Esophagus mucosa (tissue), 1 donor: Measurements from ENCODE around the gene TNC. TPM values are rescaled to one million over a fixed set of nuclear protein-coding genes. Genes with fewer than 3 reads are reported as not detected.
"Not testable (repeated sequence)": the region's sequence is repeated elsewhere in the genome, so short reads cannot be mapped to it uniquely, and the experiment has no call there.

Experiments used
- ATAC-seq: fragments of 200-7000 bp; cut with Tn5 transposase; one replicate; pipeline ENCODE4 v1.9.1; 2020
- total RNA-seq: library from RNA; stranded (reverse); gene quantifications from one replicate; pipeline ENCODE4 v1.2.4, GENCODE V29; 2023
- donor health status: DM: yes; HTN: yes; CAD: no.

Gene TNC
- total RNA-seq, 1 donor from 2014 or later: 56.6 TPM

DNA sequence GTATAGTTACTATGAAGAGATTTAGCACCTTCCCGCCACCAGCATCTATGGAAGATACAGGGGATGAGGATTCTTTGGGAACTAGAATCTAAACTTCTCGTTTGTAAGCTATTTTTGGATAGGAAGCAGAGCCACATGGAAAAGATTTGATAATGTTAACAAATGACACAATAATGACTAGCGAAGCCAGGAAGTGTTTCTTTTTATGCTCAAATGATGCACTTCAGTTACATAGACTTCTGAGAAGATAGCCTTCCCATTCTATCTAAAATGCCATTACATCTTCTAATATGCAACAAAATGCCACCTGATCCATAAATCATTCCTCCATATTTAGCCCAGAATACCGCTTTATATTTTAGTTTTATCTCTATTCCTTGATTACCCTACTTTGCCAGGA is 17.0 kb upstream of the TNC start:
- no peak for ATAC-seq

DNA sequence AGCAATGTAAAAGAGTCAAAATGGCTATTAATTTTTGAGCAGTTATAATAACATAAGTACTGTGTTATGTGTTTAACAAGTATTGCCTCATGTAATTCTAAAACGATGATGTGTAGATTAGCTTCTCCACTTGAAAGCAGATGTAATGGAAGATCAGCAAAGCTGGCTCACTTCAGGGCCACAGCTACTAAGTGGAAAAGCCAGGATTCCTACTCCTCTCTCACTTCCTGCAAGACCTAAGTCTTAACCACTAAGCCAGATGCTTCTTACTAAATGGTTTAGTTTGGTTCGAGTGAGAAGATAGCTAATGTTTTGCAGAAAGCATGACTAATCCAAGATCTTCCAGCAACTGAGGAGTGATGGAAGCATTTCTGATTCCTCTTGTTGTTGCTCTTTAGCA is 15.7 kb upstream of the TNC start:
- no peak for ATAC-seq

DNA sequence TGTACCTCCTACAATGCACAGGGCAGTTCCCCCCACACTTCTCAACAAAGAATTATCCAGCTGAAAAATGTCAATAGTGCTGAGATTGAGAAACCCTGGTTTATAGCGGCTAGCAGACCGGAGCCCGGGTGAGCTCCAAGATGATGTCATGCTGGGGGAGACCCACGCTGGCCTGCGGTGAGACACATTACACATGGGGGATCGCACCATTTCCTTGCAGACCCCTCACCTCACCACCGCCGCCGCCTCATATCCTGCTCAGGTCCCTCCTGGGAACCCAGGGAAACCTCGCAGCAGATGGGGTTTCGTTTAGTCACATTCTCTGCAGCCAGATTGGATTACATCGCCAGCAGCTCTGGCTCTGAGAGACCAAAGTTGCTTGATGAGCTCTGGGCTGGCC is 14.7 kb upstream of the TNC start:
- ATAC-seq: no peak

DNA sequence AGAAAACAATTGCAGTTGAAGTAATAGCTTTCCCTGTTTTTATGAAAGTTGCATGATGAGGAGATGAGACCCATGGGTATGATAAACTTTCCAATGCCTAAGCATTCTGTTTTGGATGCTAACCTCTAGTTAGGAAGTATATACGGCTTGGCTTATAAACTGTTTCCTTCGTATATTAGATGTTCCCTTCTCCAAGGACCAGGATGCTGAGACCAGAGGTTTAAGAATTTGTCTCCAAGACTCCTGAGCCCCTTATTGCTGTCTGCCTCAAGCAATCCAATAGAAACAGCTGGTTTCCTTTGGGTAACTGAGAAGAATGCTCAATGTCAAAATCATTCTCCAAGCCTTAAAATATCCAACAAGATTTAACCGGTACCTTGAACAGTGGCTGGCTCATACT is 12.2 kb upstream of the TNC start:
- ATAC-seq: no peak

DNA sequence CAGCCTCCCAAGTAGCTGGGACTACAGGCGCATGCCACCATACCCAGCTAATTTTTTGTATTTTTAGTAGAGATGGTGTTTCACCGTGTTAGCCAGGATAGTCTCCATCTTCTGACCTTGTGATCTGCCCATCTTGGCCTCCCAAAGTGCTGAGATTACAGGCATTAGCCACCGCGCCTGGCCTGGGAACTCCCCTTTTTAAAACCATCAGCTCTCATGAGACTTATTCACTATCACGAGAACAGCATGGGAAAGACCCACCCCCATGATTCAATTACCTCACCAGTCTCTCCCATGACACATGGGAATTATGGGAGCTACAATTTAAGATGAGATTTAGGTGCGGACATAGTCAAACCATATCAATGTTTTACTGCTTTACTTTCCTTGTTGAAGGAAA is 10.8 kb upstream of the TNC start:
- ATAC-seq: not testable (repeated sequence)

GRCh38 chr9:115127191-115127817 is 9.3 kb upstream of the TNC start:
- ATAC-seq: peak; percentile 97

GRCh38 chr9:115126404-115126803 is 8.4 kb upstream of the TNC start:
- ATAC-seq: no peak

DNA sequence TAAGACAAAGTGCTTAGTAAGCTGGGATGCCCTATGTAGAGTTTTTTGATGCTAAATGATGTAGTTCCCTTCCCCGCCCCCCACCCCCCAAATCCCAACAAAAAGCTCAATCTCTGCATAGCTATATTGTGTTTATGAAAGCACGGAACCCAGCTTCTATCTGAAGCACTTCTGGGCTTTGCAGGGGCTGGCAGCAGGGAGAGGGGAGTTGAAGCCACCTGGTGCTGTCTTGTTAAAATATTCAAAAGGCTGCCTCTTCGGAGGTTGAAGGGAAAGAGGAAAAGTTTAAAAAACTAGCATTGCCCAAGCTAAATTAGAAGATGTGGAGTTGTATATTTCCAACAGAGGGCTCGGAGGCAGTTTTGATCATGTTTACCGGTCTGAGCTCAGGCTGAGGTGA is 5.0 kb upstream of the TNC start:
- ATAC-seq: no peak

GRCh38 chr9:115121181-115121580 is 3.2 kb upstream of the TNC start:
- ATAC-seq: no peak

- ATAC-seq: peak; percentile 86
These were observed 892 bp upstream of the TNC start for GRCh38 chr9:115118879-115119218.

- ATAC-seq: no peak
These were observed 1.3 kb downstream of the TNC start for GRCh38 chr9:115116421-115117284.

- ATAC-seq: peak; percentile 64
These were observed 2.0 kb downstream of the TNC start for GRCh38 chr9:115115924-115116323.

- no peak for ATAC-seq
These were observed 2.7 kb downstream of the TNC start for GRCh38 chr9:115115117-115115880.

DNA sequence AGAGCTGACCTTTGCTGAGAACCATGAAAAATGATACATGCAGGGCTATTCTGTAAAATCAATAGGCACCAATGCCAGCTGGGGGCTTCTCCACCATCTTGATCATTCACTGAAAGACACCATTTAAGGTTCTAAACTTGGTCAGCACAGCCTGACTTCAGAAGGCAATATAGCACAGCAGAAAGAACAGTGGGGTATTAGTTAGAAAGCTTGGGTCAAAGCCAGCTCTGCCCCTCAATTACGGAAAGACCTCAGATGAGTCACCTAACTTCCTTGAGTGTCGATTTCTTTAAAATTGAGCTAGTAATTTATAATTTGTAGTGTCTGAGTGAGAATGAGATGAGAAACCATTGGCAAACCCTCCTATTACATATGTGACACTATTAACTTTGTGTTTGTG is 3.4 kb downstream of the TNC start:
- ATAC-seq: no peak

DNA sequence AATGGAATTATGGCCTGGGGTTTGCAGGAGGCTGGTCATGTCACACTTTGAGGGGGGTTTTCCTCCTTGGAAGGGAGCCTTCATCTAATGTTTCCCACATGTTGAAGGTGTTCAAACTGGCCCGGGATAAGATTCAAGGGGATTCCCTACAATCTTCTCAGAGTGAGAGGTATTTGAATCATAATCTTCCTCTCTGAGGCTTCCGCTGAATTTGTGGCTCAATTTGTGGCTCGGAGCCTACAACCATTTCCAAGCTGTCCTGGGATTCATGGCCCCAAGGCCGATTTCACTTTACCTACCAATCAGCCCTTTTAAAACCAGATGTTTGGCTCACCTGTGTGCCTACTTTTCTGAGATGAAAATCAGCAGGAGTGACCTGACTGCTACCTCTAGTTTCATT is 3.9 kb downstream of the TNC start:
- ATAC-seq: no peak

GRCh38 chr9:115111874-115112273 is 6.1 kb downstream of the TNC start:
- ATAC-seq: no peak

GRCh38 chr9:115109486-115109885 is 8.5 kb downstream of the TNC start:
- ATAC-seq: no peak

DNA sequence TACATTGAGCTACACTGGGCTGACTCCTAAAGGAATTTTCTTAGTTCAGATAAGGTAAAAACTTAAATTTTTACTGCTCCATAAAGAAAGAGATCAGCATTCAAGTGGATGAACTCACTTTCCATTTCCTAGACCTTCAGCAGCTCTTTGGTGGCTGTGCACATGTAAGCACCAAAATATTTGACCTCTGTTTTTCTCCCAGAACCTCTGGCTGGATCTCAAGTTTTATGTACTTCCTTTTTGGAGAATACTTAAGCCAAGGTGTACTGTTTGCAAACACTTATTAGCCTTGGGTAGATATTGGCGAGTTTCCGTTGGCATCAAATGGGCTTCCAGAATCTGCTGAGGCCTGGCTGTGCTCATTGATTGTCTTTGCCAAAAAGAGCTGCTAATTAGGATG is 10.3 kb downstream of the TNC start:
- no peak for ATAC-seq

DNA sequence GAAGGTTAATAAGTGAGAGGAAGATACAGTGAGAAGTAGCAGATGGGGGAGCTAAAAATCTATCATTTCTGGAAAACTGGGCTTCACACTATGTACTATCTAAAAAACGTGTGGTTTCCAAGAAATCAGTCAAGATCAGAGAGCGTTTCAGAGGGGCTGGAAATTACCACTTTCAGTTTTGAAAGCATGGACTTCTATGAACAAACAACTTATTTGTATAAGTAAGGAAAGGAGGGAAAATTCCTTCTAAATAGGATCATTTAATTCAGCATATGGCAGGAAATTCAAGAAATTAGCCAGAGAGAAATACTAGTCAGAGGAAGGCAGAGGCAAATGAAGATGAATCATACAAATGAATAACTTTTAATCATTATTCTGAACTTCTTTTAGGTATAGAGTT is 11.3 kb downstream of the TNC start:
- no peak for ATAC-seq

DNA sequence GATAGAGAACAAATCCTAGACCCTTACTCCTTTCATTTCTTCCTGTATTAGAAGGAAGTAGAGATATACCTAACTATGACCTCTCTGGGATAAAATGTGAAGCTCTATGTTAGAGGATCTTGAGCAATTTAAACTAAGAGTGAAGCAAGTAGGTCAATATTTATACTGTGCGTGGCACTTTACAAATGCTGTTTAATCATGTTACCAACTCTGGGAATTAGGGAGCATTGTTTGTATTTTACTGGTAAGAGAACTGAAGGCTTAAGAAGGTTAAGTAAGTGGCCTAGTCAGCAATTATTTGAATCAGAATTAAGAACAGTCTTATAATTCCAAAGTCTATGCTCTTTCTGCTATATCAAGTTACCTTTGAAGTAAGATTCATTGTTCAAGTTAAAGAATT is 12.0 kb downstream of the TNC start:
- ATAC-seq: peak; percentile 92

GRCh38 chr9:115104908-115105307 is 13.0 kb downstream of the TNC start:
- no peak for ATAC-seq

- no peak for ATAC-seq
These were observed 14.0 kb downstream of the TNC start for GRCh38 chr9:115103746-115104477.

GRCh38 chr9:115099901-115100300 is 18.1 kb downstream of the TNC start:
- ATAC-seq: no peak
